ENCODE data around the gene SH3PXD2B.

- no peak for TF ChIP-seq CTCF (IDR thresholded peaks at IDR 0.05)
- TF ChIP-seq POLR2A (IDR thresholded peaks at IDR 0.05) = no peak
These were observed 168.8 kb downstream of the SH3PXD2B start for GRCh38 chr5:172285226-172286143.

Measured in lower leg skin (tissue), 3 donors.